ENCODE results near the gene STX11. TPM values are rescaled to one million over a fixed set of nuclear protein-coding genes. Genes with fewer than 3 reads are reported as not detected.

STX11 gene
- total RNA-seq, result 10 to 100 TPM in 1 of 4 donors, 1 to 10 TPM in 2, under 1 TPM in 1; 0.62 to 11.0 (median 6.4) TPM

DNA sequence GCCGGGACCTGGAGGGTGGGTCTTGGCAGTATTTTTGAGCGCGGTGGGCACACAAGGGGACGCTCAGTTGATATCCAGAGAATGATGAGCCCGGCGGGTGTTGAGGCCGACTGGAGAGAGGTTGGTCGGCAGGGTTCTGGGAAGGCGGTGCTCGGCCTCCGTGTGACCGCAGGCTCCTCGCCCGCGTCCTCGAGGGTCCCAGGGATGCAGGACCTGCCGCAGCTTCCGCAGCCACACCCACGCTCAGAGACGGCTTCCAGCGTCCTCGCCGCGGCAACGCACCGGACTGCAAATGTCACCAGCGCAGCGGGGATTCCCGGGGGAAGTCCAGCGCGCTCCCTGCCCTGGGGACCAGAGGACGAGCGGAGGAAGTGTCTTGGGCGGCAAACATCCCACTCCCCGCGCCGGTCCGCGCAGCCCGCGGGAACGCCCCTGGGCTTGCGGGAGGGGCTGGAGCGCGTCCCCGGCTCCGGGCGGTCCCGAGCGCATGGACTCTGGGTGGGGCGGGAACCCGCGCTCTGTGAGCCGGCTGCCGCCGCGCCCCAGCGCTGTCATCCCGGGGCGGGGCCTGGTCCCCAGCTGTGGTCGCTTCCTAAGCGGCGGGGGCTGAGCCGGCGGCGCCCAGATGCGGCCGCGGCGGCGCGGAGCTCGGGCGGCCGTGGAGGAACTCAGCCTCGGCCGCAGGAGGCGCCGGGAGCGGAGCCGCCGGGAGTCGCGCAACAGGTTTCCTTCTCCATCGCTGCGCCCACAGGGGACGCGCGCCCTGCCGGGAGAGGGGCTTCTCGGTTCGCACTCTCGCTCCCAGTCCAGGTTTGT is at the start of gene STX11:
STX11 (plus strand) TSS at position 624 of the 816 bp plus-strand sequence. CDS start 36,111 bp downstream, outside the sequence.
- Histone ChIP-seq H3K36me3 (no peaks in the 10 kb centered on the region), H3K27ac (peak within 1 kb of the TSS in 3 of 4 donors; percentile 50 to 76 (median 62)), H3K27me3 (peaks cover 54% of the 10 kb centered on the region), H3K4me1 (peaks cover 0 to 25% (median 0%) of the 10 kb centered on the region in 3 donors), H3K4me3 (peak within 1 kb of the TSS; percentile 47 to 83), H3K9me3 (no peaks in the 10 kb centered on the region)
- WGBS, 2 donors (ENCODE audit: low coverage in 1 of 2), result 0 to 2% methylated on average over 9 to 12 of the region's 93 CpGs
- TF ChIP-seq EP300 (IDR thresholded peaks at IDR 0.05) (no peak), POLR2A (IDR thresholded peaks at IDR 0.05) (peak; percentile 58 to 78), POLR2AphosphoS5 (IDR thresholded peaks at IDR 0.05) (no peak)
- ATAC-seq, result peak; percentile 87

DNA sequence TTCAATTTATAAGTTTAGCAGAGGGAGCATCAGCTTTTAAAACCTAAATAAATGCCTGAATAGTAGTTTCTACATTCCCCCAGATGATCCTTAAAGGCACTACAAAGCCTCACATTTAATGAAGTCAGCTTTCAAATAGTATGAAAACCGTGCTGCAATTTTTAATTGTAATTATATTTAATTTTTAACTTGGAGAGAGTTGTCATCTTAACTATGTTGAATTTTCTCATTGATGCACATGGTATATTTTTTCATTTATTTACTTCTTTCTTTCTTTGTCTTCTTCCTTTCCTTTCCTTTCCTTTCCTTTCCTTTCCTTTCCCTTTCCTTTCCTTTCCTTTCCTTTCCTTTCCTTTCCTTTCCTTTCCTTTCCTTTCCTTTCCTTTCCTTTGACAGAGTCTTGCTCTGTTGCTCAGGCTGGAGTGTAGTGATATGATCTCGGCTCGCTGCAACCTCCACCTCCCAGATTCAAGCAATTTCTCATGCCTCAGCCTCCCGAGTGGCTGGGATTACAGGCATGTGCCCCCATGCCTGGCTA is 47.2 kb upstream of the STX11 start:
- TF ChIP-seq POLR2AphosphoS5 (IDR thresholded peaks at IDR 0.05), result no peak
- TF ChIP-seq, protein P1, sequence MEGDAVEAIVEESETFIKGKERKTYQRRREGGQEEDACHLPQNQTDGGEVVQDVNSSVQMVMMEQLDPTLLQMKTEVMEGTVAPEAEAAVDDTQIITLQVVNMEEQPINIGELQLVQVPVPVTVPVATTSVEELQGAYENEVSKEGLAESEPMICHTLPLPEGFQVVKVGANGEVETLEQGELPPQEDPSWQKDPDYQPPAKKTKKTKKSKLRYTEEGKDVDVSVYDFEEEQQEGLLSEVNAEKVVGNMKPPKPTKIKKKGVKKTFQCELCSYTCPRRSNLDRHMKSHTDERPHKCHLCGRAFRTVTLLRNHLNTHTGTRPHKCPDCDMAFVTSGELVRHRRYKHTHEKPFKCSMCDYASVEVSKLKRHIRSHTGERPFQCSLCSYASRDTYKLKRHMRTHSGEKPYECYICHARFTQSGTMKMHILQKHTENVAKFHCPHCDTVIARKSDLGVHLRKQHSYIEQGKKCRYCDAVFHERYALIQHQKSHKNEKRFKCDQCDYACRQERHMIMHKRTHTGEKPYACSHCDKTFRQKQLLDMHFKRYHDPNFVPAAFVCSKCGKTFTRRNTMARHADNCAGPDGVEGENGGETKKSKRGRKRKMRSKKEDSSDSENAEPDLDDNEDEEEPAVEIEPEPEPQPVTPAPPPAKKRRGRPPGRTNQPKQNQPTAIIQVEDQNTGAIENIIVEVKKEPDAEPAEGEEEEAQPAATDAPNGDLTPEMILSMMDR (IDR thresholded peaks at IDR 0.05), result no peak
- no peak for TF ChIP-seq EP300 (IDR thresholded peaks at IDR 0.05)
- no peak for TF ChIP-seq POLR2A (IDR thresholded peaks at IDR 0.05)
- no peaks in the 10 kb centered on the region for H3K27me3 ChIP-seq
- 68 to 69% methylated on average over 1 to 4 of the region's 4 CpGs for WGBS, 2 donors (ENCODE audit: low coverage in 1 of 2)
- H3K36me3 ChIP-seq, result no peaks in the 10 kb centered on the region
- no peak overlapping the region for H3K27ac ChIP-seq
- H3K9me3 ChIP-seq, result no peaks in the 10 kb centered on the region
- ATAC-seq, result no peak
- H3K4me3 ChIP-seq, result no peak overlapping the region
- H3K4me1 ChIP-seq, result no peaks in the 10 kb centered on the region

DNA sequence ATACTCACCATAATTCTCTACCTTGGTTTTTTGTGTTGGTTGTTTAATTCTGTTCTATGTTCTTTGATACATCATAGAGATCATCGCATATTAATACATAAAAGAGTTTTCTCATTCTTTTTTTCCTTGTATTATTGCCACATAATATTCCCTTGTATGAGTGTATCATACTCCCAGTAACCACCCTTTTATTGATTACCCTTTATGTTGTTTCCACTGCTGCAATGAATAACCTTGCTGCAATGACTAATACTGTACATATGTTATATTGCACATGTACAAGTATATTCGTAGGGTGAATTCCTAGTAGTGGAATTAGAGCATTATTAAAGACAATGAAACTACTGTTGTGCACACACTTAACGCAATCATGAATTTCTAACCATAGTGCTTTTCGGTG is 45.8 kb upstream of the STX11 start:
- TF ChIP-seq POLR2A (IDR thresholded peaks at IDR 0.05) (no peak), POLR2AphosphoS5 (IDR thresholded peaks at IDR 0.05) (no peak), EP300 (IDR thresholded peaks at IDR 0.05) (no peak)
- TF ChIP-seq, protein P1 (IDR thresholded peaks at IDR 0.05), result no peak
- Histone ChIP-seq H3K36me3 (no peaks in the 10 kb centered on the region), H3K27ac (no peak overlapping the region), H3K27me3 (no peaks in the 10 kb centered on the region), H3K4me1 (no peaks in the 10 kb centered on the region), H3K9me3 (no peaks in the 10 kb centered on the region), H3K4me3 (no peak overlapping the region)
- no peak for ATAC-seq
- WGBS, 2 donors (ENCODE audit: low coverage in 1 of 2), result 46 to 48% methylated on average over 4 of the region's 4 CpGs

DNA sequence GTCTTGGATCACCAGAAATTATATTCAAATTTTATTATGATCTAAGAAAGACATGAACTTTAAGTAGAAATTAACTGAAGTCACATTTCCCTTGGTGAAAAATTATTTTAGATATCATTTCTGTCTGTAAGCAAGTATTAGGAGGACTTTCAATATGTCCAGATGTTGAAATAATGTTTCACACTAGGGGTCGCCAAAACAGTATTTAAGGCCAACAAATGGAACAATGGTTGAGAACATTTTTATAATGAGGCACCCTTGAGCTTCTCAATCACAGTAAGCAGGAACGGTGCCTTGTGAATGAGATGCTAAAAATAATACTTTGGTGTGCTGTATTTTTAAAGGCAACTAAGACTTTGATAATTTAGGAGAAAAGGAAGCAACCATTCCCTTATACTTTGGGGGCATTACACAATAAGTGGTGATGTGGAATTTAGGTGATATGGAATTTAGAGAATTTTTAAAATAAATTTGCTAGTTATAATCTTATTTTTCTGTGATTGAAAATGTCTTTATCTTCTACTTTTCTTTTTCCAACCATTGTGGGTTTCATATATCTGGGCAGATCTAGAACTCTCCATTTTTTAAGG is 45.3 kb upstream of the STX11 start:
- TF ChIP-seq EP300 (IDR thresholded peaks at IDR 0.05) (no peak), POLR2AphosphoS5 (IDR thresholded peaks at IDR 0.05) (peak; percentile 16)
- TF ChIP-seq, protein P1 (IDR thresholded peaks at IDR 0.05), result peak; percentile 54 to 74 (median 74)
- Histone ChIP-seq H3K27ac (no peak overlapping the region), H3K4me1 (no peaks in the 10 kb centered on the region), H3K27me3 (no peaks in the 10 kb centered on the region), H3K4me3 (no peak overlapping the region), H3K9me3 (no peaks in the 10 kb centered on the region), H3K36me3 (no peaks in the 10 kb centered on the region)
- peak; percentile 50 for ATAC-seq
- 0% methylated on average over 2 of the region's 2 CpGs for WGBS, 2 donors (ENCODE audit: low coverage in 1 of 2)

DNA sequence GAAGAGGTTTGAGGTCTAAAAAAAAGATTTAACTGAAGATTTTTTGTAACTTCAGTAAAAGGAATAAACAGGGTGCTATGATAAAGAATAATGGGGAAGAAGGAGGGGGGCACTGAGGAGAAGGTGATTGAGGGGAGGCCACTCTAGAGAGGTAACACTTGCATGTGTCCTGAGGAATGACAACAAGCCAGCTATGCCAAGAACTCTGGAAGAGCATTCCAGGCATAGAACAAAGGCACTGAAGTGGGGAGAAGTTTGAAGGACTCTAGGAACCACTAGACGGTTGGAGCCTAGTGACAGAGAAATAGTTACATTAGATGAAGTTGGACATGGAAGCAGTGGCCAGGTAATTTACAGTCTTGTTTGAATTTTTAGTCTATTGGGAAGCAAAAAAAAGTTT is 44.1 kb upstream of the STX11 start:
- no peak for TF ChIP-seq POLR2A (IDR thresholded peaks at IDR 0.05)
- TF ChIP-seq, protein P1 (IDR thresholded peaks at IDR 0.05), result no peak
- WGBS, 2 donors (ENCODE audit: low coverage in 1 of 2), result 40 to 63% methylated on average over 1 of the region's 1 CpG
- H3K9me3 ChIP-seq, result no peaks in the 10 kb centered on the region
- no peaks in the 10 kb centered on the region for H3K27me3 ChIP-seq
- ATAC-seq, result no peak
- H3K4me3 ChIP-seq, result no peak overlapping the region
- no peaks in the 10 kb centered on the region for H3K36me3 ChIP-seq
- no peak overlapping the region for H3K27ac ChIP-seq
- no peaks in the 10 kb centered on the region for H3K4me1 ChIP-seq

Measured in gastroesophageal sphincter (tissue), 4 donors.